Activated naive CD4-positive, alpha-beta T cell treated with anti-CD3 and anti-CD28 coated beads for 36 hours (primary cell): Measurements from ENCODE around the gene AHNAK2. TPM values are rescaled to one million over a fixed set of nuclear protein-coding genes. Genes with fewer than 3 reads are reported as not detected.
"Not testable (repeated sequence)": the region's sequence is repeated elsewhere in the genome, so short reads cannot be mapped to it uniquely, and the experiment has no call there.

Experiments
- CTCF ChIA-PET: fragments of 350-600 bp; sonication (Branson Sonifier 250); formaldehyde crosslinking; loops from one replicate; lab custom pipeline; 2021; ENCODE audit warnings: antibody characterized with exemption; lab: Charles Lee
- DNase-seq: peaks from one replicate; pipeline ENCODE4 v3.0.0-alpha.2; 2020
- H3K27ac Mint-ChIP-seq: one replicate; pipeline ENCODE4 v1.8.0; 2021; ENCODE audit warnings: mild to moderate bottlenecking, mixed read lengths
- H3K27me3 Mint-ChIP-seq: one replicate; pipeline ENCODE4 v1.8.0; 2021; ENCODE audit warnings: low read depth, mixed read lengths
- H3K36me3 Mint-ChIP-seq: one replicate; pipeline ENCODE4 v1.8.0; 2021; ENCODE audit warnings: low read depth, mixed read lengths
- H3K4me1 Mint-ChIP-seq: one replicate; pipeline ENCODE4 v1.8.0; 2021; ENCODE audit warnings: low read depth, mixed read lengths
- H3K4me3 Mint-ChIP-seq: one replicate; pipeline ENCODE4 v1.8.0; 2021; ENCODE audit warnings: mild to moderate bottlenecking, moderate library complexity, mixed read lengths
- H3K9me3 Mint-ChIP-seq: one replicate; pipeline ENCODE4 v1.8.0; 2021; ENCODE audit warnings: mixed read lengths
- intact Hi-C: fragments of 100-400 bp; cut with micrococcal nuclease; formaldehyde crosslinking; loops from one replicate; pipeline ENCODE4 v1.15.1; 2023
- total RNA-seq, 2 experiments: library from RNA; stranded (reverse); gene quantifications; one replicate each; pipeline ENCODE4 v1.2.3, GENCODE V29; 2021

The AHNAK2 gene
- total RNA-seq, 2 experiments from 2014 or later = 0.10 TPM

DNA sequence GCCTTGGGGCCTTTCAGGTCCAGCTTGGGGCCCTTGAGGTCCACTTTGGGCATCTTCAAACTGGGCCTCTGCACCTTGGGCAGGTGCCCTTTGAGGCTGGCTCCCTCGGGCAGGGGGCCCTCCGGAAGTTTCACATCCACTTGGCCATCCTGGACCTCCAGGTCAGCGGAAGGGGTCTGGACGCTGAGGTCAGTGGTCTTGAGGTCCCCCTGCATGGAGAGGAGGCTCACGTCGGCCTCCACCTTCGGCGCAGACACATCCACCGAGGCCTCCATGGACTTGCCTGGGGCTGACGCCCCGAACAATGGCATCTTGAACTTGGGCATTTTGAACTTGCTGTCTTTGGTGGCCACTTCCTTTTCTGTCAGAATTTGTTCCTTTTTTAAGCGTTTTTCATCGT is 25.1 kb downstream of the AHNAK2 start:
- Mint-ChIP-seq H3K36me3 (no peaks in the 10 kb centered on the region), H3K4me3 (no peak overlapping the region), H3K9me3 (no peaks in the 10 kb centered on the region), H3K27ac (no peak overlapping the region), H3K4me1 (no peaks in the 10 kb centered on the region), H3K27me3 (no peaks in the 10 kb centered on the region)
- CTCF ChIA-PET = no interaction called here
- no peak for DNase-seq
- intact Hi-C loops = no loop called here

DNA sequence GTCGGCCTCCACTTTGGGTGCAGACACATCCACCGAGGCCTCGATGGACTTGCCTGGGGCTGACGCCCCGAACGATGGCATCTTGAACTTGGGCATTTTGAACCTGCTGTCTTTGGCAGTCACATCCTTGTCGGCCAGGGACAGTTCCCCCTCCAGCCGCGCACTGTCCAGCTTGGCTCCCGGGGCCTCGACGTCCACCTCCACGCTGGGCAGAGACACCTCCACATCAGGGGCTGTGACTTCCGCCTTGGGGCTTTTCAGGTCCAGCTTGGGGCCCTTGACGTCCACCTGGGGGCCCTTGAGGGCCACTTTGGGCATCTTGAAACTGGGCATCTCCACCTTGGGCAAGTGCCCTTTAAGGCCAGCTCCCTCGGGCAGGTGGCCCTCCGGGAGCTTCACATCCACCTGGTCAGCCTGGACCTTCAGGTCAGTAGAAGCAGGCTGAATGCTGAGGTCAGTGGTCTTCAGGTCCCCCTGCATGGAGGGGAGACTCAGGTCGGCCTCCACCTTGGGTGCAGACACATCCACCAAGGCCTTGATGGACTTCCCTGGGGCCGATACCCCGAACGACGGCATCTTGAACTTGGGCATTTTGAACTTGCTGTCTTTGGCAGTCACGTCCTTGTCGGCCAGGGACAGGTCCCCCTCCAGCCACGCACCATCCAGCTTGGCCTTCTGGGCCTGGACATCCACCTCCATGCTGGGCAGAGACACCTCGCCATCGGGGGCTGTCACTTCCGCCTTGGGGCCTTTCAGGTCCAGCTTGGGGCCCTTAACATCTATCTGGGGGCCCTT is 26.1 kb downstream of the AHNAK2 start:
- H3K27ac Mint-ChIP-seq, H3K4me1 Mint-ChIP-seq, H3K27me3 Mint-ChIP-seq, H3K36me3 Mint-ChIP-seq, H3K9me3 Mint-ChIP-seq, DNase-seq, CTCF ChIA-PET, H3K4me3 Mint-ChIP-seq, intact Hi-C loops: not testable (repeated sequence)

DNA sequence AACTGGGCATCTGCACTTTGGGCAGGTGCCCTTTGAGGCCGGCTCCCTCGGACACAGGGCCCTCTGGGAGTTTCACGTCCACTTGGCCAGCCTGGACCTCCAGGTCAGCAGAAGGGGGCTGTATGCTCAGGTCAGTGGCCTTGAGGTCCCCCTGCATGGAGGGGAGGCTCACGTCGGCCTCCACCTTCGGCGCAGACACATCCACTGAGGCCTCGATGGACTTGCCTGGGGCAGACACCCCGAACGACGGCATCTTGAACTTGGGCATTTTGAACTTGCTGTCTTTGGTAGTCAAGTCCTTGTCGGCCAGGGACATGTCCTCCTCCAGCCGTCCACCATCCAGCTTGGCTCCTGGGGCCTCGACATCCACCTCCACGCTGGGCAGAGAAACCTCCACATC is 27.5 kb downstream of the AHNAK2 start:
- H3K4me1 Mint-ChIP-seq, H3K27me3 Mint-ChIP-seq, DNase-seq, H3K9me3 Mint-ChIP-seq, H3K4me3 Mint-ChIP-seq, H3K27ac Mint-ChIP-seq, intact Hi-C loops, CTCF ChIA-PET, H3K36me3 Mint-ChIP-seq: not testable (repeated sequence)

DNA sequence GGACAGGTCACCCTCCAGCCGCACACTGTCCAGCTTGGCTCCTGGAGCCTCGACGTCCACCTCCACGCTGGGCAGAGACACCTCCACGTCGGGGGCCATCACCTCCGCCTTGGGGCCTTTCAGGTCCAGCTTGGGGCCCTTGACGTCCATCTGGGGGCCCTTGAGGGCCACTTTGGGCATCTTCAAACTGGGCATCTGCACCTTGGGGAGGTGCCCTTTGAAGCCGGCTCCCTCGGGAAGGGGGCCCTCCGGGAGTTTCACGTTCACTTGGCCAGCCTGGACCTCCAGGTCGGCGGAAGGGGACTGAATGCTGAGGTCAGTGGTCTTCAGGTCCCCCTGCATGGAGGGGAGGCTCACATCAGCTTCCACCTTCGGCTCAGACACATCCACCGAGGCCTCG is 28.2 kb downstream of the AHNAK2 start:
- Mint-ChIP-seq H3K9me3 (no peaks in the 10 kb centered on the region), H3K36me3 (no peaks in the 10 kb centered on the region), H3K4me1 (no peaks in the 10 kb centered on the region), H3K27me3 (no peaks in the 10 kb centered on the region), H3K4me3 (no peak overlapping the region), H3K27ac (no peak overlapping the region)
- no peak for DNase-seq
- intact Hi-C loops = no loop called here
- CTCF ChIA-PET = no interaction called here

DNA sequence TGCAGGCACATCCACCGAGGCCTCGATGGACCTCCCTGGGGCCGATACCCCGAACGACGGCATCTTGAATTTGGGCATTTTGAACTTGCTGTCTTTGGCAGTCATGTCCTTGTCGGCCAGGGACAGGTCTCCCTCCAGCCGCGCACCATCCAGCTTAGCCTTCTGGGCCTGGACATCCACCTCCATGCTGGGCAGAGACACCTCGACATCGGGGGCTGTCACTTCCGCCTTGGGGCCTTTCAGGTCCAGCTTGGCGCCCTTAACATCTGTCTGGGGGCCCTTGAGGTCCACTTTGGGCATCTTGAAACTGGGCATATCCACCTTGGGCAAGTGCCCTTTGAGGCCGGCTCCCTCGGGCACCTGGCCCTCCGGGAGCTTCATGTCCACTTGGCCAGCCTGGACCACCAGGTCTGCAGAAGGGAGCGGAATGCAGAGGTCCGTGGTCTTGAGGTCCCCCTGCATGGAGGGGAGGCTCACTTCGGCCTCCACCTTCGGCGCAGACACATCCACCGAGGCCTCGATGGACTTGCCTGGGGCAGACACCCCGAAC is 28.7 kb downstream of the AHNAK2 start:
- H3K4me1 Mint-ChIP-seq, H3K27me3 Mint-ChIP-seq, DNase-seq, H3K36me3 Mint-ChIP-seq, CTCF ChIA-PET, H3K27ac Mint-ChIP-seq, H3K4me3 Mint-ChIP-seq, intact Hi-C loops, H3K9me3 Mint-ChIP-seq: not testable (repeated sequence)

DNA sequence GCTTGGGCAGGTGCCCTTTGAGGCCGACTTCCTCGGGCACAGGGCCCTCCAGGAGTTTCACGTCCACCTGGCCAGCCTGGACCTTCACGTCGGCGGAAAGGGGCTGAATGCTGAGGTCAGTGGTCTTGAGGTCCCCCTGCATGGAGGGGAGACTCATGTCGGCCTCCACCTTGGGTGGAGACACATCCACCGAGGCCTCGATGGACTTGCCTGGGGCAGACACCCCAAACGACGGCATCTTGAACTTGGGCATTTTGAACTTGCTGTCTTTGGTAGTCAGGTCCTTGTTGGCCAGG is 29.5 kb downstream of the AHNAK2 start:
- no peak overlapping the region for H3K4me3 Mint-ChIP-seq
- intact Hi-C loops = no loop called here
- DNase-seq = no peak
- H3K27ac Mint-ChIP-seq = no peak overlapping the region
- H3K36me3 Mint-ChIP-seq = no peaks in the 10 kb centered on the region
- no peaks in the 10 kb centered on the region for H3K9me3 Mint-ChIP-seq
- no peaks in the 10 kb centered on the region for H3K27me3 Mint-ChIP-seq
- CTCF ChIA-PET = no interaction called here
- no peaks in the 10 kb centered on the region for H3K4me1 Mint-ChIP-seq

DNA sequence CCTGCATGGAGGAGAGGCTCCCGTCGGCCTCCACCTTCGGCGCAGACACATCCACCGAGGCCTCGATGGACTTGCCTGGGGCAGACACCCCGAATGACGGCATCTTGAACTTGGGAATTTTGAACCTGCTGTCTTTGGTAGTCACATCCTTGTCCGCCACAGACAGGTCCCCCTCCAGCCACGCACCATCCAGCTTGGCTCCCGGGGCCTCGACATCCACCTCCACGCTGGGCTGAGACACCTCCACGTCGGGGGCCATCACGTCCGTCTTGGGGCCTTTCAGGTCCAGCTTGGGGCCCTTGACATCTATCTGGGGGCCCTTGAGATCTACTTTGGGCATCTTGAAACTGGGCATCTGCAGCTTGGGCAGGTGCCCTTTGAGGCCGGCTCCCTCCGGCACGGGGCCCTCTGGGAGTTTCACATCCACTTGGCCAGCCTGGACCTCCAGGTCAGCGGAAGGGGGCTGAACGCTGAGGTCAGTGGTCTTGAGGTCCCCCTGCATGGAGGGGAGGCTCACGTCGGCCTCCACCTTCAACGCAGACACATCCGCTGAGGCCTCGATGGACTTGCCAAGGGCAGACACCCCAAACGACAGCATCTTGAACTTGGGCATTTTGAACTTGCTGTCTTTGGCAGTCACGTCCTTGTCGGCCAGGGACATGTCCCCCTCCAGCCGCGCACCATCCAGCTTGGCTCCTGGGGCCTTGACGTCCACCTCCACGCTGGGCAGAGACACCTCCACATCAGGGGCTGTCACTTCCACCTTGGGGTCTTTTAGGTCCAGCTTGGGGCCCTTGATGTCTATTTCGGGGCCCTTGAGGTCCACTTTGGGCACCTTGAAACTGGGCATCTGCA is 30.1 kb downstream of the AHNAK2 start:
- not testable (repeated sequence) for DNase-seq

DNA sequence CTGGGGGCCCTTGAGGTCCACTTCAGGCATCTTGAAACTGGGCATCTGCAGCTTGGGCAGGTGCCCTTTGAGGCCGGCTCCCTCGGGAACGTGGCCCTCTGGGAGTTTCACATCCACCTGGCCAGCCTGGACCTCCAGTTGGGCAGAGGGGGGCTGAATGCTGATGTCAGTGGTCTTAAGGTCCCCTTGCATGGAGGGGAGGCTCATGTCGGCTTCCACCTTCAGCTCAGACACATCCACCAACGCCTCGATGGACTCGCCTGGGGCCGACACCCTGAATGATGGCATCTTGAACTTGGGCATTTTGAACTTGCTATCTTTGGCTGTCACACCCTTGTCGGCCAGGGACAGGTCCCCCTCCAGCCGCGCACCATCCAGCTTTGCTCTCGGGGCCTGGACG is 31.0 kb downstream of the AHNAK2 start:
- H3K4me3 Mint-ChIP-seq, H3K27ac Mint-ChIP-seq, H3K27me3 Mint-ChIP-seq, DNase-seq, H3K4me1 Mint-ChIP-seq, intact Hi-C loops, H3K9me3 Mint-ChIP-seq, H3K36me3 Mint-ChIP-seq, CTCF ChIA-PET: not testable (repeated sequence)

More for the DNA sequence above, 30.1 kb downstream of the AHNAK2 start:
- H3K4me3 Mint-ChIP-seq, H3K9me3 Mint-ChIP-seq, H3K4me1 Mint-ChIP-seq, CTCF ChIA-PET, intact Hi-C loops, H3K36me3 Mint-ChIP-seq, H3K27me3 Mint-ChIP-seq, H3K27ac Mint-ChIP-seq: not testable (repeated sequence)

DNA sequence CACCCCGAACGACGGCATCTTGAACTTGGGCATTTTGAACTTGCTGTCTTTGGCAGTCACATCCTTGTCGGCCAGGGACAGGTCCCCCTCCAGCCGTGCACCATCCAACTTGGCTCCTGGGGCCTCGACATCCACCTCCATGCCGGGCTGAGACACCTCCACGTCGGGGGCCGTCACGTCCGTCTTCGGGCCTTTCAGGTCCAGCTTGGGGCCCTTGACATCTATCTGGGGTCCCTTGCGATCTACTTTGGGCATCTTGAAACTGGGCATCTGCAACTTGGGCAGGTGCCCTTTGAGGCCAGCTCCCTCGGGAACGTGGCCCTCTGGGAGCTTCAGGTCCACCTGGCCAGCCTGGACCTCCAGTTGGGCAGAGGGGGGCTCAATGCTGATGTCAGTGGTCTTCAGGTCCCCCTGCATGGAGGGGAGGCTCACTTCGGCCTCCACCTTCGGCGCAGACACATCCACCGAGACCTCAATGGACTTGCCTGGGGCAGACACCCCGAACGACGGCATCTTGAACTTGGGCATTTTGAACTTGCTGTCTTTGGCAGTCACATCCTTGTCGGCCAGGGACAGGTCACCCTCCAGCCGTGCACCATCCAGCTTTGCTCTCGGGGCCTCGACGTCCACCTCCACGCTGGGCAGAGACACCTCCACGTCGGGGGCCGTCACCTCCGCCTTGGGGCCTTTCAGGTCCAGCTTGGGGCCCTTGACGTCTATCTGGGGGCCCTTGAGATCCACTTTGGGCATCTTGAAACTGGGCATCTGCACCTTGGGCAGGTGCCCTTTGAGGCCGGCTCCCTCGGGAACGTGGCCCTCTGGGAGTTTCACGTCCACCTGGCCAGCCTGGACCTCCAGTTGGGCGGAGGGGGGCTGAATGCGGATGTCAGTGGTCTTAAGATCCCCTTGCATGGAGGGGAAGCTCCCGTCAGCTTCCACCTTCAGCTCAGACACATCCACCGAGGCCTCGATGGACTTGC is 31.9 kb downstream of the AHNAK2 start:
- H3K9me3 Mint-ChIP-seq, H3K36me3 Mint-ChIP-seq, intact Hi-C loops, CTCF ChIA-PET, H3K4me1 Mint-ChIP-seq, H3K27ac Mint-ChIP-seq, H3K4me3 Mint-ChIP-seq, H3K27me3 Mint-ChIP-seq, DNase-seq: not testable (repeated sequence)

DNA sequence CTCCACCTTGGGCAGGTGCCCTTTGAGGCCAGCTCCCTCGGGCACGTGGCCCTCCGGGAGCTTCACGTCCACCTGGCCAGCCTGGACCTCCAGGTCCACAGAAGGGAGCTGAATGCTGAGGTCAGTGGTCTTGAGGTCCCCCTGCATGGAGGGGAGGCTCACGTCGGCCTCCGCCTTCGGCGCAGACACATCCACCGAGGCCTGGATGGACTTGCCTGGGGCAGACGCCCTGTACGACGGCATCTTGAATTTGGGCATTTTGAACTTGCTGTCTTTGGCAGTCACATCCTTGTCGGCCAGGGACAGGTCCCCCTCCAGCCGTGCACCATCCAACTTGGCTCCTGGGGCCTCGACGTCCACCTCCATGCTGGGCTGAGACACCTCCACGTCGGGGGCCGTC is 32.9 kb downstream of the AHNAK2 start:
- H3K4me3 Mint-ChIP-seq, H3K36me3 Mint-ChIP-seq, intact Hi-C loops, H3K27ac Mint-ChIP-seq, H3K9me3 Mint-ChIP-seq, H3K27me3 Mint-ChIP-seq, H3K4me1 Mint-ChIP-seq, CTCF ChIA-PET, DNase-seq: not testable (repeated sequence)

DNA sequence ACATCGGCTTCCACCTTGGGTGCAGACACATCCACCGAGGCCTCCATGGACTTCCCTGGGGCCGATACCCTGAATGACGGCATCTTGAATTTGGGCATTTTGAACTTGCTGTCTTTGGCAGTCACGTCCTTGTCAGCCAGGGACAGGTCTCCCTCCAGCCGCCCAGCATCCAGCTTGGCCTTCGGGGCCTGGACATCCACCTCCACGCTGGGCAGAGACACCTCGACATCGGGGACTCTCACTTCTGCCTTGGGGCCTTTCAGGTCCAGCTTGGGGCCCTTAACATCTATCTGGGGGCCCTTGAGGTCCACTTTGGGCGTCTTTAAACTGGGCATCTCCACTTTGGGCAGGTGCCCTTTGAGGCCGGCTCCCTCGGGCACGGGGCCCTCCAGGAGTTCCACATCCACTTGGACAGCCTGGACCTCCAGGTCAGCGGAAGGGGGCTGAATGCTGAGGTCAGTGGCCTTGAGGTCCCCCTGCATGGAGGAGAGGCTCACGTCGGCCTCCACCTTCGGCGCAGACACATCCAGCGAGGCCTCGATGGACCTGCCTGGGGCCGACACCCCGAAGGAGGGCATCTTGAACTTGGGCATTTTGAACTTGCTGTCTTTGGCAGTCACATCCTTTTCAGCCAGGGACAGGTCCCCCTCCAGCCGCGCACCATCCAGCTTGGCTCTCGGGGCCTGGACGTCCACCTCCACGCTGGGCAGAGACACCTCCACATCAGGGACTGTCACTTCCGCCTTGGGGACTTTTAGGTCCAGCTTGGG is 33.6 kb downstream of the AHNAK2 start:
- DNase-seq, H3K9me3 Mint-ChIP-seq, H3K4me3 Mint-ChIP-seq, H3K4me1 Mint-ChIP-seq, H3K36me3 Mint-ChIP-seq, H3K27me3 Mint-ChIP-seq, CTCF ChIA-PET, intact Hi-C loops, H3K27ac Mint-ChIP-seq: not testable (repeated sequence)

DNA sequence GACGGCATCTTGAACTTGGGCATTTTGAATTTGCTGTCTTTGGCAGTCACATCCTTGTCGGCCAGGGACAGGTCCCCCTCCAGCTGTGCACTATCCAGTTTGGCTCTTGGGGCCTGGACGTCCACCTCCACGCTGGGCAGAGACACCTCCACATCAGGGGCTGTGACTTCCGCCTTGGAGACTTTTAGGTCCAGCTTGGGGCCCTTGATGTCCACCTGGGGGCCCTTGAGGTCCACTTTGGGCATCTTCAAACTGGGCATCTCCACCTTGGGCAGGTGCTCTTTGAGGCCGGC is 34.2 kb downstream of the AHNAK2 start:
- H3K27me3 Mint-ChIP-seq, H3K27ac Mint-ChIP-seq, H3K36me3 Mint-ChIP-seq, CTCF ChIA-PET, intact Hi-C loops, H3K9me3 Mint-ChIP-seq, H3K4me3 Mint-ChIP-seq, H3K4me1 Mint-ChIP-seq, DNase-seq: not testable (repeated sequence)
